H1 (cell line): ENCODE measurements around the gene PCNX1. TPM values are rescaled to one million over a fixed set of nuclear protein-coding genes. Genes with fewer than 3 reads are reported as not detected.

Experiments used
- CTCF ChIA-PET: fragments of 300-600 bp; sonication (Branson Sonifier 250); formaldehyde crosslinking; loops from one replicate; lab custom pipeline; 2021; ENCODE audit not compliant: partially characterized antibody; lab: Charles Lee
- POLR2A ChIA-PET: fragments of 300-600 bp; sonication (Branson Sonifier 250); formaldehyde crosslinking; loops from one replicate; lab custom pipeline; 2021; ENCODE audit warnings: inconsistent platforms; ENCODE audit not compliant: partially characterized antibody; lab: Charles Lee
- DNase-seq, 2 experiments: peaks; one replicate each; pipeline versions ENCODE4 v3.0.0 to v3.0.0-alpha.2; 2010 to 2022; ENCODE audit warnings: low spot score in 2 of 2, low read depth in 1 of 2, mixed read lengths in 1 of 2
- FAIRE-seq: peaks from 2 replicates; lab custom pipeline; 2011; peaks lifted over from hg19 to GRCh38; lab: Jason Lieb, UNC
- H2AFZ ChIP-seq: 2 replicates; pipeline ENCODE4 v1.8.1; 2012; ENCODE audit warnings: low read length, inconsistent platforms
- H2AK5ac ChIP-seq: 2 replicates; pipeline ENCODE4 v1.6.1; 2013; ENCODE audit warnings: low read depth, low read length
- H2BK120ac ChIP-seq: replicated peaks from 2 replicates; pipeline ENCODE3; 2013; ENCODE audit warnings: low read depth, low read length, inconsistent platforms
- H2BK12ac ChIP-seq: 2 replicates; pipeline ENCODE4 v1.6.1; 2013; ENCODE audit warnings: low read depth, low read length
- H2BK15ac ChIP-seq: 2 replicates; pipeline ENCODE4 v1.6.1; 2013; ENCODE audit warnings: low read length
- H2BK20ac ChIP-seq: 2 replicates; pipeline ENCODE4 v1.6.1; 2013; ENCODE audit warnings: low read length
- H2BK5ac ChIP-seq: 2 replicates; pipeline ENCODE4 v1.6.1; 2013; ENCODE audit warnings: low read depth, low read length
- H3K14ac ChIP-seq: 2 replicates; pipeline ENCODE4 v1.6.1; 2013; ENCODE audit warnings: inconsistent platforms; ENCODE audit not compliant: insufficient read length
- H3K18ac ChIP-seq: 2 replicates; pipeline ENCODE4 v1.6.1; 2013; ENCODE audit warnings: low read length; ENCODE audit errors: extremely low read depth
- H3K23ac ChIP-seq: 2 replicates; pipeline ENCODE4 v1.6.1; 2013; ENCODE audit warnings: inconsistent platforms; ENCODE audit not compliant: insufficient read length
- H3K23me2 ChIP-seq: 2 replicates; pipeline ENCODE4 v1.6.1; 2013; ENCODE audit warnings: low read depth, low read length
- H3K27ac ChIP-seq: 2 replicates; pipeline ENCODE4 v1.6.1; 2011; ENCODE audit warnings: low read depth, low read length, inconsistent platforms
- H3K27me3 ChIP-seq, 4 experiments: replicated peaks in 1 of 4; 1 replicate in 1 of 4; 2 replicates in 3 of 4; pipeline versions ENCODE4 v1.6.1 to v1.8.1; 2011 to 2013; ENCODE audit warnings: low read length in 3 of 4, mild to moderate bottlenecking in 3 of 4, inconsistent platforms in 2 of 4, mixed read lengths in 2 of 4, moderate library complexity in 1 of 4; ENCODE audit not compliant: control insufficient read depth in 3 of 4, insufficient read depth in 3 of 4; ENCODE audit errors: extremely low read depth in 1 of 4
- H3K36me3 ChIP-seq, 4 experiments: 2 replicates each; pipeline versions ENCODE4 v1.6.1 to v1.8.1; 2011 to 2013; ENCODE audit warnings: mild to moderate bottlenecking in 4 of 4, low read length in 3 of 4, moderate library complexity in 2 of 4, control low read depth in 1 of 4, inconsistent platforms in 1 of 4; ENCODE audit not compliant: insufficient read depth in 4 of 4, control insufficient read depth in 2 of 4
- H3K4ac ChIP-seq: replicated peaks from 2 replicates; pipeline ENCODE3; 2013; ENCODE audit warnings: low read length, low read depth, mixed read lengths, inconsistent platforms; ENCODE audit not compliant: insufficient read length
- H3K4me1 ChIP-seq, 4 experiments: replicated peaks in 1 of 4; 1 replicate in 1 of 4; 2 replicates in 3 of 4; pipeline versions ENCODE4 v1.6.1 to v1.8.1; 2011 to 2013; ENCODE audit warnings: low read length in 3 of 4, inconsistent platforms in 2 of 4, mixed read lengths in 1 of 4; ENCODE audit not compliant: insufficient read depth in 4 of 4, control insufficient read depth in 3 of 4
- H3K4me2 ChIP-seq, 2 experiments: 2 replicates each; pipeline versions ENCODE4 v1.6.1 to v1.8.1; 2011 to 2013; ENCODE audit warnings: low read depth in 2 of 2, low read length in 2 of 2, control low read depth in 1 of 2, inconsistent platforms in 1 of 2, mild to moderate bottlenecking in 1 of 2; ENCODE audit not compliant: insufficient read depth in 1 of 2
- H3K4me3 ChIP-seq, 4 experiments: fragments of 200-600, 300-600 bp in 1 of 4; sonication (generic), shearing (Covaris generic), sonication (Bioruptor Twin) in 1 of 4; 2 replicates each; pipeline versions ENCODE4 v1.5.1 to v1.8.1; 2011 to 2016; ENCODE audit warnings: low read length in 4 of 4, low read depth in 3 of 4, control low read depth in 2 of 4, inconsistent platforms in 2 of 4, mild to moderate bottlenecking in 2 of 4, mixed read lengths in 1 of 4, moderate library complexity in 1 of 4; ENCODE audit not compliant: insufficient read depth in 2 of 4; ENCODE audit errors: extremely low read depth in 1 of 4
- H3K56ac ChIP-seq: replicated peaks from 2 replicates; pipeline ENCODE3; 2013; ENCODE audit warnings: low read depth, mild to moderate bottlenecking, mixed read lengths, low read length, inconsistent platforms; ENCODE audit not compliant: insufficient read length
- H3K79me1 ChIP-seq: 2 replicates; pipeline ENCODE4 v1.6.1; 2013; ENCODE audit warnings: low read depth, low read length, control low read depth
- H3K79me2 ChIP-seq, 2 experiments: 2 replicates each; pipeline versions ENCODE4 v1.6.1 to v1.8.1; 2012 to 2013; ENCODE audit warnings: low read length in 2 of 2, mild to moderate bottlenecking in 2 of 2, inconsistent platforms in 1 of 2; ENCODE audit not compliant: insufficient read depth in 2 of 2, control insufficient read depth in 1 of 2
- H3K9ac ChIP-seq, 4 experiments: replicated peaks in 1 of 4; 1 replicate in 1 of 4; 2 replicates in 3 of 4; pipeline versions ENCODE4 v1.6.1 to v1.8.1; 2011 to 2013; ENCODE audit warnings: low read depth in 3 of 4, low read length in 3 of 4, control low read depth in 2 of 4, mild to moderate bottlenecking in 2 of 4, moderate library complexity in 2 of 4, inconsistent platforms in 1 of 4; ENCODE audit errors: extremely low read depth in 1 of 4
- H3K9me3 ChIP-seq, 2 experiments: 2 replicates each; pipeline versions ENCODE4 v1.6.1 to v1.8.1; 2012 to 2013; ENCODE audit warnings: mild to moderate bottlenecking in 2 of 2, moderate library complexity in 2 of 2, control low read depth in 1 of 2, inconsistent platforms in 1 of 2, low read depth in 1 of 2, low read length in 1 of 2, mixed read lengths in 1 of 2; ENCODE audit not compliant: insufficient read depth in 2 of 2
- H4K20me1 ChIP-seq, 2 experiments: replicated peaks in 1 of 2; 2 replicates each; pipeline versions ENCODE3 to v1.8.1; 2011 to 2013; ENCODE audit warnings: inconsistent platforms in 2 of 2, low read length in 2 of 2, mild to moderate bottlenecking in 1 of 2; ENCODE audit not compliant: insufficient read depth in 2 of 2, control insufficient read depth in 1 of 2
- H4K5ac ChIP-seq: 2 replicates; pipeline ENCODE4 v1.6.1; 2013; ENCODE audit warnings: low read length, low read depth, mixed read lengths, inconsistent platforms; ENCODE audit not compliant: insufficient read length
- H4K8ac ChIP-seq: 2 replicates; pipeline ENCODE4 v1.8.0; 2013; ENCODE audit warnings: mild to moderate bottlenecking, moderate library complexity, low read length, inconsistent platforms; ENCODE audit not compliant: insufficient read depth; ENCODE audit errors: extremely low read depth
- H4K91ac ChIP-seq: replicated peaks from 2 replicates; pipeline ENCODE3; 2013; ENCODE audit warnings: low read length, mixed read lengths, inconsistent platforms; ENCODE audit not compliant: insufficient read length
- ASH2L ChIP-seq: fragments of 200-600, 300-600 bp; sonication (generic); IDR thresholded peaks from one replicate; pipeline ENCODE4 v1.7.1; 2017; ENCODE audit warnings: low read length
- BACH1 ChIP-seq: IDR thresholded peaks from 2 replicates; pipeline ENCODE4 v1.6.1; 2012; ENCODE audit warnings: low read length, improper control_type of control experiment
- KDM1A ChIP-seq: fragments of 200-600, 300-600 bp; sonication (generic); IDR thresholded peaks from 2 replicates; pipeline ENCODE4 v1.7.1; 2016; ENCODE audit warnings: mild to moderate bottlenecking, low read length, borderline replicate concordance
- SP1 ChIP-seq: IDR thresholded peaks from 2 replicates; pipeline ENCODE4 v1.6.1; 2011; ENCODE audit warnings: low read depth, low read length
- TEAD4 ChIP-seq: IDR thresholded peaks from 2 replicates; pipeline ENCODE4 v1.6.1; 2012; ENCODE audit warnings: low read depth, low read length, inconsistent platforms, mixed read lengths
- WGBS, 2 experiments: shearing (Covaris generic) in 1 of 2; methylation state at CpG; one replicate each; pipeline versions ENCODE4 v1.1.6 to v1.1.7; 2013 to 2015; ENCODE audit warnings: low lambda C conversion rate in 2 of 2, mixed read lengths in 2 of 2, inconsistent platforms in 1 of 2, low coverage in 1 of 2, missing lambda C conversion rate in 1 of 2; ENCODE audit not compliant: insufficient replicate concordance in 2 of 2, insufficient coverage in 1 of 2, insufficient read length in 1 of 2; ENCODE audit errors: extremely low coverage in 1 of 2, missing lambda C conversion rate in 1 of 2; 5-methylcytosine and 5-hydroxymethylcytosine counted together
- polyA plus RNA-seq, 7 experiments: library from polyadenylated mRNA; depleted of rRNA in 3 of 7; stranded (reverse) in 5 of 7; unstranded in 2 of 7; fragments of >200 nt in 5 of 7; fragments of 200-250 nt in 2 of 7; gene quantifications; 1 replicate in 5 of 7; 2 replicates in 1 of 7; 4 replicates in 1 of 7; pipeline versions ENCODE4 v1.2.1 to v1.2.3, GENCODE V29; 2011 to 2013; ENCODE audit warnings: missing spikeins in 2 of 7, mixed read lengths in 2 of 7
- total RNA-seq: library from RNA; stranded (reverse); fragmentation: NEBNext Ultra II Directional; extraction: Animal tissue kit (Norgen Biotek cat#: 25700); gene quantifications from 2 replicates; pipeline ENCODE4 v1.2.1, GENCODE V29; 2021

Gene PCNX1
- total and polyA plus RNA-seq, 2 of the 8 experiments (the other 6 are each of a cell fraction or from before 2014, with no cell fraction given), result 37.7 to 53.2 TPM

GRCh38 chr14:70954068-70954467 is 46.8 kb downstream of the PCNX1 start:
- Histone ChIP-seq H2AK5ac (no peak overlapping the region), H2BK5ac (no peak overlapping the region), H3K79me2 (peaks cover 0 to 18% of the 10 kb centered on the region in 2 experiments; a peak in 2 of 4 replicates), H2BK20ac (no peak overlapping the region), H3K18ac (no peak overlapping the region), H4K5ac (no peak overlapping the region), H3K4me2 (no peak overlapping the region), H3K56ac (no peak overlapping the region), H3K79me1 (no peaks in the 10 kb centered on the region), H3K27me3 (no peaks in the 10 kb centered on the region), H2BK15ac (no peak overlapping the region), H4K91ac (no peak overlapping the region), H2BK120ac (no peak overlapping the region)
- CTCF ChIA-PET, result interaction anchor here (0.8 to 4.4 kb wide), 7 partner anchors 24 to 137 kb away, joined by 3 to 39 read pairs (median 4); partner anchors contain the start of gene PCNX1
- DNase-seq, result no peak
- FAIRE-seq, result no peak
- TF ChIP-seq KDM1A, result no peak
- TF ChIP-seq ASH2L, result no peak
- TF ChIP-seq SP1, result no peak
- TF ChIP-seq TEAD4, result no peak
- TF ChIP-seq BACH1, result no peak
- TF ChIP-seq, all 59 proteins: peak for 0
- Histone ChIP-seq H2BK12ac (no peak overlapping the region), H3K36me3 (peaks cover 0 to 23% (median 4%) of the 10 kb centered on the region in 4 experiments; a peak in 3 of 8 replicates), H3K23ac (no peak overlapping the region), H2AFZ (no peak overlapping the region), H3K4me1 (no peaks in the 10 kb centered on the region), H3K27ac (no peak overlapping the region), H3K4me3 (no peak overlapping the region), H3K14ac (no peak overlapping the region), H3K23me2 (no peaks in the 10 kb centered on the region), H4K8ac (no peak overlapping the region), H3K9ac (no peak overlapping the region), H3K9me3 (peaks cover 0 to 2% of the 10 kb centered on the region in 2 experiments; a peak in 1 of 4 replicates), H3K4ac (no peak overlapping the region), H4K20me1 (no peaks in the 10 kb centered on the region)
- WGBS, 2 experiments, result 96% methylated on average over 1 of the region's 1 CpG; no CpG with 5 or more reads in 1 of the 2 experiments
- POLR2A ChIA-PET, result interaction anchor here (0.6 to 1.3 kb wide), 2 partner anchors 27 to 28 kb away, joined by 3 read pairs; no protein-coding TSS in a partner anchor
